Measurements from ENCODE around the gene PEAK1. TPM values are rescaled to one million over a fixed set of nuclear protein-coding genes. Genes with fewer than 3 reads are reported as not detected.

PEAK1 gene
- total RNA-seq, 1 donor from 2014 or later, result 71.8 TPM

- DNase-seq (ENCODE audit: low read depth in 2 of 2), result no peak
Observed at GRCh38 chr15:77311618-77312398, 108.1 kb downstream of the PEAK1 start.

- no peak for DNase-seq (ENCODE audit: low read depth in 2 of 2)
Observed at GRCh38 chr15:77311020-77311419, 108.9 kb downstream of the PEAK1 start.

- no peak for DNase-seq (ENCODE audit: low read depth in 2 of 2)
Observed at GRCh38 chr15:77309392-77309791, 110.5 kb downstream of the PEAK1 start.

GRCh38 chr15:77305953-77306352 is 114.0 kb downstream of the PEAK1 start:
- DNase-seq (ENCODE audit: low read depth in 2 of 2), result no peak

GRCh38 chr15:77296773-77297337 is 123.0 kb downstream of the PEAK1 start:
- DNase-seq (ENCODE audit: low read depth in 2 of 2), result no peak

DNA sequence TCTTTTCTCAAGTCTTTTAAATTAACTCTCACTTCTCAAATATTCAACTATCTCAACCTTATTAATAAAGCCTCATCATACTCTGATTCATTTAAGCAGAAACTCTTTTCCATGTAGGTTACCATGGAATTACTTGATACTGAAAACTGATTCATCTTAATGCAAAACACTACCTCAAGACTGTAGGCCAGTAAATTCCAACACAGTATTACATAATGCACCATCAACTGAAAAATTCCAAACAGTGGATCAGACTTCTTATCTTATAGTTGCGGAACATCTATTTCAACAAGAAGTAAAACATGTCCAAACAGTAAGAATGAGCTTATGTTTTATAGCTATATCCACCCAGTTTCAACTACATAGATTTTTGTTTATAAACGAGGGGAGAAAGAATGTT is 124.5 kb downstream of the PEAK1 start:
- no peak for DNase-seq (ENCODE audit: low read depth in 2 of 2)

DNA sequence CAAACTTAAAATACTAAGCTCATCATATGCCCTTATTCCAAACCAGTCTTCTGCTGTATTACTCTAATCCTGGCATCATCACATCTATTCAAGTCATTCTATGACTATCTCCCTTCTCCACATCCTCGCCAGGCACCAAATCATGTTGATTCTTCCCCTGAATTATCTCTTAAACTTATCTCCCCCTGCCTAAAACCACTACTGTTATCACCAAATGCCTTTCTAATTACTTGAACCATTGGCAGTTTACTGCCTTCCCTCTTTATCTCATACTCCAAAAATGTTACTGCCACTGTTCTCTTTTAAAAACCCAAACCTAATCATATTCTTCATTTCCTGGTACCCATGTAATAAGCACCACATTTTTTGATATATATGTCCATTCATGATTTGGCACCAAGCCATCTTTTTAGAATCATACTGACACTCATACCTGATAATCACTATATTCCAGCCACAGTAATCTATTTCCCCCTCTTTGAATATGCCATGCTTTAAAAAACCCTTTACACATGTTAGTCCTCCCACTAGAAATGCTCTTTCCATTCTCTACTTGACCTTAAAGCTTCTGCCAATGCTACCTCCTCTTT is 126.8 kb downstream of the PEAK1 start:
- no peak for DNase-seq (ENCODE audit: low read depth in 2 of 2)

GRCh38 chr15:77291107-77291506 is 128.8 kb downstream of the PEAK1 start:
- no peak for DNase-seq (ENCODE audit: low read depth in 2 of 2)

DNA sequence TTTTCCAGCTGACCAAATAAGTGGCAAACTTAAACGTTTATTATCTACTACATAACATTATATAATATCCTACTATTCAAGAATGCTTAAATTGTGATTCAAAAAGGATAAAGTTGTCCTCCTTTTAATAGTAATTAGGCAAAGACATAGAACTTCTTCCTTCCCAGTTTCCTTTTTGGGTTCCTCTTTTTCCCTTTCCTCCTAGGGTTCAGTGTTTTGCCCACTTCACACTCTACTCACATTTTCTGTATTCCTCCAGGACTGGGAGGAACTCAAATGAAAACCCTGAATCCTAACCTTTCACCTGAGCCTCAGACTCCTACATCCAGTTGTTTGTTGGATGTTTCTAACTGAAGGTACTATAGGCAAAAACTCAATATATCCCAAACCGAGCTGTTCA is 132.5 kb downstream of the PEAK1 start:
- no peak for DNase-seq (ENCODE audit: low read depth in 2 of 2)

DNA sequence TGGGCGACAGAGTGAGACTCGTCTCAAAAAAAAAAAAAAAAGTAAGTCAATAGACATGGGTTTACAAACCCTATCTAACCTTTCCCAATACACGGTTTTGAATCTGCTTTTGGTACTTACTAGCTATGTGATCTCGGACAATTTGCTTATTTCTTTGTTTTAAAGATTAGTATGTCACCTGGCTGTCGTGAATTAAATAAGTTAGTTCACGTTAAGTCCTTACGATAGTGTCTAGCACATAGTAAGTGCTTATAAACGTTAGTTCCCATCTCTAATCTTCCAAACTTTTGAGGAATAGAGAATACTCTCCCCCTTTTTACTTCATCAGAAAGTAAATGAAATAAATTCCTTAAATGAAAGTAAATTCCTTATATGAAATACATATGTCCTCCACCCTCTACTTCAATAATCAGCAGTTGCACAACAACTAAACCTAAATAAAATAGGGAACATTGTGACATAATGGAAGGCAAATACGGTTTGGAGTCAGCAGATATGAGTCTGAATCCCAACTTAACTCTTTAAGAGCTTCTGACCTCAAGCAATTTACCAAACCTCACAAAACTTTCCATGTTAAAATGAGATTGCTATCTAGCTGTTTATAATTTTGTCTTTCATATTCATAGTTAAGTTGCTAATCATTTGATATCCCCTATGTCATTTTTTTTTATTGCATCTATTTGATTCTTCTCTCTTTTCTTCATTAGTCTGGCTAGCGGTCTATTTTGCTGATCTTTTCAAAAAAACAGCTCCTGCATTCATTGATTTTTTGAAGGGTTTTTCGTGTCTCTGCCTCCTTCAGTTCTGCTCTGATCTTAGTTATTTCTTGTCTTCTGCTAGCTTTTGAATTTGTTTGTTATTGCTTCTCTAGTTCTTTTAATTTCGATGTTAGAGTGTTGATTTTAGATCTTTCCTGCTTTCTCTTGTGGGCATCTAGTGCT is 134.6 kb downstream of the PEAK1 start:
- no peak for DNase-seq (ENCODE audit: low read depth in 2 of 2)

DNA sequence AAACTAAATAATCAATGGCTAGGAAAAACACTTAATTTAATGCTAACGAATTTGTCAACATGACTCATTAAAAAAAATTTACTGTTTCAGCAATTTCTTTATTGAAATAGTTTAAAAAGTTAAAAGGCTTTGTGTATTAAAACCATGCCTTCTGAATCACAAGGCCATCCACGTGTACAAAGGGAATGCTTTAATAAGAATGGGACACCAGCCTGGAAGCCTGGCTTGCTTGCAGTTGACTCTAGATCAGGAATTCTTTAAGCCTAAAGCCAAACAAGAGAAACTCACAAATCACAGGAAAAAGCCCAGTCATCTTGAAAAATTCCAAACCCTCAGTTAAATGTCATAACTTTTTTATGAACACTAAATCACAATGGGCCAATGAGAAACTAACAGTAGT is 137.6 kb downstream of the PEAK1 start:
- peak; percentile 27 to 53 for DNase-seq (ENCODE audit: low read depth in 2 of 2)

- DNase-seq (ENCODE audit: low read depth in 2 of 2), result no peak
Observed at GRCh38 chr15:77276943-77277342, 143.0 kb downstream of the PEAK1 start.

- DNase-seq (ENCODE audit: low read depth in 2 of 2), result no peak
Observed at GRCh38 chr15:77276096-77276495, 143.8 kb downstream of the PEAK1 start.

- DNase-seq (ENCODE audit: low read depth in 2 of 2), result peak in 1 of 2 donors; percentile 17
Observed at GRCh38 chr15:77273136-77273535, 146.8 kb downstream of the PEAK1 start.

GRCh38 chr15:77266708-77267386 is 153.1 kb downstream of the PEAK1 start:
- DNase-seq (ENCODE audit: low read depth in 2 of 2), result no peak

DNA sequence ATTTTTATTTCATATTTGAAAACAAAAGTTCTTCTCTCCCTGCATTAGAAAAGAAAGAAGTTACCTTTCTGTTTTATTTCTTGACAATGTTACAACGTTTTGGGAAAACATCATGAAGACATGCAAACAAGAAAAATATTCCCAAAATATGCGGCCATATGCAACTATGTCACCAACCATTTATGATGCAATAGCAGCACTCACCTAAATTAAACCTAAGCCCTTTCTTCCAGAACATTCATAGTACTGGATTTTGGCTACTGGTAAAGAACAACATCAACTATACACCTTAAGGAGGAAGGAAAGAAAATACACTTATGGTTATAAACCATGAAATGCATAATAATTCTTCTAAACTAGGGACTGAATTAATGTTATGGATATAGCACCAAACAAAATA is 164.5 kb downstream of the PEAK1 start:
- no peak for DNase-seq (ENCODE audit: low read depth in 2 of 2)

DNA sequence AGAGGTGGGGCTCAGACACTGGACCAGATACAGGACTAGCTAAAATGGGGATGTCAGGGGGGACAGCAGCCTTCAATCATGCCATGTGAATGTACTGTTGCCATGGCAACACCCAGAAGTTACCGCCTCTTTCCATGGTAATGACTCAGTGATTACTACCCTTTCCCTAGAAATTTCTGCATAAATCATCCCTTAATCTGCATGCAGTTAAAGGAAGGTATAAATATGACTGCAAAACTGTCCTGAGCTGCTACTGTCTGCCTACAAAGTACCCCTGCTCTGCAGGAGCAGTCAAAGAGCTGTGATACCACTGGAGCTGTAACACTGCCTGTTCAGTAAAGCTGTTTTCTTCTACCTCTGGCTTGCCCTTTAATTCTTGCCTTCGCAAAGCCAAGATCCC is 168.2 kb downstream of the PEAK1 start:
- DNase-seq (ENCODE audit: low read depth in 2 of 2), result peak; percentile 12 to 42

DNA sequence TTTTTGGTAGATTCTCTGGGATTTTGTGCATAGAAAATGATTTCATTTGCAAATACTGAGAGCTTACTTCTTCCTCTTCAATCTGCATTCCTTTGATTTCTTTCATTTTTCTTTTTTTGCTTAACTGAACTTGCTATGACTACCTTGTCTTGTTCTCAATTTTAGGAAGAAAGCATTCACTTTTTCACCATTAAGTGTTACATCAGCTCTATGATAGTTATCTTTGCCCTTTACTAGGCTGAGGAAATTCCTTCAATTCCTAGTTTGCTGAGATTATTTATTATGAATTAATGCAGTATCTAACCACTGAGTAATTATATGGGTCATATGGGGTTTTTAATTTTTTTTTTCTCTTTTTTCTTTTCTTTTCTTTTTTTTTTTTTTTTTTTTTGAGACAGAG is 172.8 kb downstream of the PEAK1 start:
- DNase-seq (ENCODE audit: low read depth in 2 of 2), result no peak

DNA sequence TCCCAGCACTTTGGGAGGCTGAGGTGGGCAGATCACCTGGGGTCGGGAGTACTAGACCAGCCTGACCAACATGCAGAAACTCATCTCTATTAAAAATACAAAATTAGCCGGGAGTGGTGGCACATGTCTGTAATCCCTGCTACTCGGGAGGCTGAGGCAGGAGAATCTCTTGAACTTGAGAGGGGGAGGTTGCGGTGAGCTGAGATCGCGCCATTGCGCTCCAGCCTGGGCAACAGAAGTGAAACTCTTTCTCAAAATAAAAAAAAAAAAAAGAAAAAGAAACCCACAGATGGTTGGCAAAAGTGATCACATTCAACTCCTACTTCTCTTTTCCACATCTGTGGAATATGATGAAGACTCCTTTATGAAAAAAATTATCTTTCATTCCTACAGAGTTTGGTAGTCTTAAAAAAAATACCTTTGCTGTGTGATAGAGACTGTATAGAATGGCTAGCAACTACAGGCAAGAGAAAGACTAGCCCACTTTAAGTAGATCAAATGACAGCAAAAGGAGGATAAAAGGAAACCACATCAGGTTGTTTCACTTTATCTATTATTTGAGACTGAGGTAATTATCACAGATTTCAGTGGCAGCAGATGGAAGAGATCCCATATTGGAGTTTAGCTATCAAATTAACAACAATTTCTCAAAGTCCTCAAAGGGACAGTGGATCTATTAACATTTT is 176.0 kb downstream of the PEAK1 start:
- no peak for DNase-seq (ENCODE audit: low read depth in 2 of 2)

DNA sequence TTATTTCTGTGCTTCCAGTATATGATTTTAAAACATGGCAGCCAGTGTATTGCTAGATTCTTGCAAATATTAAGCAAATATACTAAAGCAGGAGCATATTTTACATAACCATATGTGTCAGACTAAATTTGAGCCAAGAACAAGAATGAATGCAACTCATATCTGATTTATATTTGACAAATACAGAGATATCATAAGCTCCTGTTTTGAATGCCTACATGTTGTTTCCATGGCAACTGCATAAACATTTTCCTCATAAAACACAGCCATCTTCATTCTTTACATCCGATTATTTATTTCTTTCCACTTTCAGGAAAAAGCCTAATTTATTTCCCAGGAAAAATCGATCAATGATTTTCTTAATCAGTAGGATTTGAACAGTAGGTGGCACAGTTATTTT is 176.8 kb downstream of the PEAK1 start:
- DNase-seq (ENCODE audit: low read depth in 2 of 2), result peak in 1 of 2 donors; percentile 37

Data from lung microvascular endothelial cell (primary cell).